Measurements from ENCODE around the gene FLNB.

GRCh38 chr3:58012302-58012701 lies 4.1 kb downstream of the FLNB start:
- TF ChIP-seq TAF1 (IDR thresholded peaks at IDR 0.05; ENCODE audit: low read depth): no peak
- no peak for TF ChIP-seq TCF12 (IDR thresholded peaks at IDR 0.05; ENCODE audit: low read depth)
- TF ChIP-seq FOXM1 (IDR thresholded peaks at IDR 0.05; ENCODE audit: borderline replicate concordance, low read depth): no peak
- TF ChIP-seq CREB1 (IDR thresholded peaks at IDR 0.05; ENCODE audit: low read depth): no peak
- TF ChIP-seq REST (IDR thresholded peaks at IDR 0.05; ENCODE audit: low read depth): no peak
- TF ChIP-seq USF1 (IDR thresholded peaks at IDR 0.05): no peak
- TF ChIP-seq EP300 (IDR thresholded peaks at IDR 0.05; ENCODE audit: borderline replicate concordance): no peak
- TF ChIP-seq YY1 (IDR thresholded peaks at IDR 0.05; ENCODE audit: low read depth): no peak
- no peak for TF ChIP-seq ZBTB7A (IDR thresholded peaks at IDR 0.05; ENCODE audit: low read depth)
- no peak for TF ChIP-seq CEBPB (IDR thresholded peaks at IDR 0.05)
- TF ChIP-seq NFIC (IDR thresholded peaks at IDR 0.05): no peak
- TF ChIP-seq MAX (IDR thresholded peaks at IDR 0.05): no peak
- TF ChIP-seq EGR1 (IDR thresholded peaks at IDR 0.05): no peak
- TF ChIP-seq RAD21 (IDR thresholded peaks at IDR 0.05; ENCODE audit: low read depth): no peak

All from Ishikawa (cell line).